CD14-positive monocyte (primary cell): Measurements from ENCODE around the gene GIPR. TPM values are rescaled to one million over a fixed set of nuclear protein-coding genes. Genes with fewer than 3 reads are reported as not detected.

Experiments used
- DNase-seq, 3 donors: peaks; one replicate each; pipeline ENCODE4 v3.0.0-alpha.2; 2011 to 2022
- H2AFZ ChIP-seq: 2 replicates; pipeline ENCODE4 v1.6.0; 2012; ENCODE audit warnings: mild to moderate bottlenecking, low read depth, low read length, inconsistent platforms; ENCODE audit not compliant: insufficient read depth, poor library complexity, severe bottlenecking
- H3K27ac ChIP-seq, 2 donors: 1 replicate in 1 of 2; 2 replicates in 1 of 2; pipeline ENCODE4 v1.5.1; 2012 to 2013; ENCODE audit warnings: low read length in 2 of 2, control low read depth in 1 of 2, inconsistent platforms in 1 of 2, low read depth in 1 of 2, mild to moderate bottlenecking in 1 of 2
- H3K27me3 ChIP-seq, 2 donors: one replicate each; pipeline versions ENCODE4 v1.6.0 to v1.6.1; 2011 to 2013; ENCODE audit warnings: low read length in 2 of 2; ENCODE audit not compliant: control insufficient read depth in 2 of 2, insufficient read depth in 2 of 2
- H3K36me3 ChIP-seq, 2 donors: replicated peaks in 1 of 2; 1 replicate in 1 of 2; 2 replicates in 1 of 2; pipeline versions ENCODE4 v1.5.1 to v1.6.1; 2012 to 2013; ENCODE audit warnings: low read length in 2 of 2, control low read depth in 1 of 2, inconsistent platforms in 1 of 2, mild to moderate bottlenecking in 1 of 2; ENCODE audit not compliant: insufficient read depth in 2 of 2, control insufficient read depth in 1 of 2
- H3K4me1 ChIP-seq, 2 donors: 1 replicate in 1 of 2; 2 replicates in 1 of 2; pipeline versions ENCODE4 v1.5.1 to v1.6.1; 2012 to 2013; ENCODE audit warnings: low read length in 2 of 2, control low read depth in 1 of 2, inconsistent platforms in 1 of 2, mild to moderate bottlenecking in 1 of 2, moderate library complexity in 1 of 2; ENCODE audit not compliant: insufficient read depth in 2 of 2, control insufficient read depth in 1 of 2
- H3K4me2 ChIP-seq: replicated peaks from 2 replicates; pipeline ENCODE3; 2012; ENCODE audit warnings: low read length, moderate library complexity, mild to moderate bottlenecking; ENCODE audit not compliant: poor library complexity, severe bottlenecking; ENCODE audit errors: extremely low read depth
- H3K4me3 ChIP-seq, 3 experiments: fragments of 200-600 bp in 1 of 3; sonication (generic) in 1 of 3; replicated peaks in 1 of 3; 1 replicate in 2 of 3; 2 replicates in 1 of 3; pipeline ENCODE4 v1.5.1; 2011 to 2013; ENCODE audit warnings: low read length in 3 of 3, mild to moderate bottlenecking in 3 of 3, control low read depth in 2 of 3, low read depth in 2 of 3, inconsistent platforms in 1 of 3, moderate library complexity in 1 of 3
- H3K79me2 ChIP-seq: 2 replicates; pipeline ENCODE4 v1.6.0; 2012; ENCODE audit warnings: mild to moderate bottlenecking, control low read depth, inconsistent platforms, low read length, moderate library complexity; ENCODE audit not compliant: insufficient read depth
- H3K9ac ChIP-seq: 2 replicates; pipeline ENCODE4 v1.6.0; 2017; ENCODE audit warnings: low read length, mild to moderate bottlenecking; ENCODE audit not compliant: insufficient read depth, poor library complexity, severe bottlenecking
- H3K9me3 ChIP-seq, 2 donors: replicated peaks in 1 of 2; 1 replicate in 1 of 2; 2 replicates in 1 of 2; pipeline versions ENCODE4 v1.5.1 to v1.6.1; 2012 to 2013; ENCODE audit warnings: low read length in 2 of 2, control low read depth in 1 of 2; ENCODE audit not compliant: control insufficient read depth in 1 of 2, insufficient read depth in 1 of 2
- H4K20me1 ChIP-seq: 2 replicates; pipeline ENCODE4 v1.6.0; 2012; ENCODE audit warnings: mild to moderate bottlenecking, low read length, control low read depth, moderate library complexity; ENCODE audit not compliant: insufficient read depth
- H3K27ac Mint-ChIP-seq, 7 donors: one replicate each; pipeline ENCODE4 v1.8.0; 2020; ENCODE audit warnings: mild to moderate bottlenecking in 7 of 7, mixed read lengths in 7 of 7, moderate library complexity in 6 of 7, inconsistent platforms in 2 of 7
- H3K27me3 Mint-ChIP-seq, 3 donors: one replicate each; pipeline ENCODE4 v1.8.0; 2021 to 2022; ENCODE audit warnings: low read depth in 3 of 3, mild to moderate bottlenecking in 3 of 3, mixed read lengths in 3 of 3, moderate library complexity in 3 of 3, inconsistent platforms in 1 of 3
- H3K36me3 Mint-ChIP-seq, 2 donors: one replicate each; pipeline ENCODE4 v1.8.0; 2020; ENCODE audit warnings: mixed read lengths in 2 of 2, inconsistent platforms in 1 of 2, mild to moderate bottlenecking in 1 of 2
- H3K4me1 Mint-ChIP-seq: one replicate; pipeline ENCODE4 v1.8.0; 2020; ENCODE audit warnings: mild to moderate bottlenecking, mixed read lengths
- H3K4me3 Mint-ChIP-seq, 2 donors: one replicate each; pipeline ENCODE4 v1.8.0; 2020; ENCODE audit warnings: mild to moderate bottlenecking in 2 of 2, mixed read lengths in 2 of 2, moderate library complexity in 1 of 2
- H3K9me3 Mint-ChIP-seq, 7 donors: one replicate each; pipeline ENCODE4 v1.8.0; 2020 to 2022; ENCODE audit warnings: mixed read lengths in 7 of 7, mild to moderate bottlenecking in 6 of 7, moderate library complexity in 6 of 7, inconsistent platforms in 2 of 7
- WGBS: methylation state at CpG from one replicate; pipeline ENCODE4 v1.1.5; 2013; ENCODE audit warnings: missing lambda C conversion rate; ENCODE audit not compliant: insufficient coverage; 5-methylcytosine and 5-hydroxymethylcytosine counted together
- intact Hi-C, 2 donors: fragments of 100-400 bp; cut with micrococcal nuclease; formaldehyde crosslinking; loops; one replicate each; pipeline versions ENCODE4 v1.15.0 to v1.15.1; 2023
- polyA plus RNA-seq, 3 donors: library from polyadenylated mRNA; depleted of rRNA in 1 of 3; unstranded in 2 of 3; stranded (reverse) in 1 of 3; fragments of 300-500 nt in 2 of 3; fragments of >200 nt in 1 of 3; fragmentation: Illumina TruSeq in 2 of 3; gene quantifications; 1 replicate in 2 of 3; 2 replicates in 1 of 3; pipeline ENCODE4 v1.2.3, GENCODE V29; 2012 to 2021
- TF ChIP-seq, protein P1 (sequence below): fragments of 200-600 bp; IDR thresholded peaks from one replicate; pipeline ENCODE4 v1.8.0; 2022; ENCODE audit warnings: antibody characterized with exemption, mild to moderate bottlenecking

Gene GIPR
- polyA plus RNA-seq, 3 donors, result not detected

DNA sequence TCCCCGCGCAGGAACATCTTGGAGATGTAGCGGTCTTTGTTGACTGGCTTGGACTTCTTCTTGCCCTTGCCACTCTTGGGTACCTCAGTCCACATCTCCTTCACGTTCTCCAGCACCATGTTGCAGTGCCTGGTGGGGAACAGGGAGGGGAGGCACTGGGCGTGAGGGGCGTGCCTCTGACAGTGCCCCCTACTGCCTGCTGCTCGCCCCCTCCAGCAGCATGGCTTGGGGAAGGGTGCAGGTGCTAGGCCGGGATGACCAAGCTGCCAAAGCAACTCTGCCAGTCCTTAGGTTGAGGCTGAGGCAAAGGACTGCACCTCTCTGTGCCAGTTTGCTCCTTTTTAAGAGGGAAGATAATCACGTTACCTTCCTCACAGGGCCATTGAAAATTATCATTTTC lies 19.6 kb downstream of the GIPR start:
- intact Hi-C loops, result loop anchor here in 1 of 2 donors (10.0 kb wide), 1 partner anchor 193 kb away; the partner anchor contains the start of genes PPM1N and RTN2
- Mint-ChIP-seq H3K27me3 (peaks cover 0 to 4% (median 4%) of the 10 kb centered on the region in 3 donors), H3K27ac (no peak overlapping the region), H3K36me3 (peaks cover 57 to 61% of the 10 kb centered on the region in 2 donors), H3K4me1 (peaks cover 15% of the 10 kb centered on the region), H3K9me3 (peaks cover 0 to 1% (median 0%) of the 10 kb centered on the region in 7 donors), H3K4me3 (no peak overlapping the region)
- TF ChIP-seq, protein P1, sequence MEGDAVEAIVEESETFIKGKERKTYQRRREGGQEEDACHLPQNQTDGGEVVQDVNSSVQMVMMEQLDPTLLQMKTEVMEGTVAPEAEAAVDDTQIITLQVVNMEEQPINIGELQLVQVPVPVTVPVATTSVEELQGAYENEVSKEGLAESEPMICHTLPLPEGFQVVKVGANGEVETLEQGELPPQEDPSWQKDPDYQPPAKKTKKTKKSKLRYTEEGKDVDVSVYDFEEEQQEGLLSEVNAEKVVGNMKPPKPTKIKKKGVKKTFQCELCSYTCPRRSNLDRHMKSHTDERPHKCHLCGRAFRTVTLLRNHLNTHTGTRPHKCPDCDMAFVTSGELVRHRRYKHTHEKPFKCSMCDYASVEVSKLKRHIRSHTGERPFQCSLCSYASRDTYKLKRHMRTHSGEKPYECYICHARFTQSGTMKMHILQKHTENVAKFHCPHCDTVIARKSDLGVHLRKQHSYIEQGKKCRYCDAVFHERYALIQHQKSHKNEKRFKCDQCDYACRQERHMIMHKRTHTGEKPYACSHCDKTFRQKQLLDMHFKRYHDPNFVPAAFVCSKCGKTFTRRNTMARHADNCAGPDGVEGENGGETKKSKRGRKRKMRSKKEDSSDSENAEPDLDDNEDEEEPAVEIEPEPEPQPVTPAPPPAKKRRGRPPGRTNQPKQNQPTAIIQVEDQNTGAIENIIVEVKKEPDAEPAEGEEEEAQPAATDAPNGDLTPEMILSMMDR, result no peak
- Histone ChIP-seq H3K9ac (no peak overlapping the region), H4K20me1 (no peaks in the 10 kb centered on the region), H3K4me1 (peaks cover 9 to 10% of the 10 kb centered on the region in 2 donors), H3K27me3 (no peaks in the 10 kb centered on the region), H3K27ac (no peak overlapping the region), H3K79me2 (peaks cover 14% of the 10 kb centered on the region), H3K4me3 (no peak overlapping the region), H3K4me2 (no peak overlapping the region), H3K9me3 (no peaks in the 10 kb centered on the region), H2AFZ (no peak overlapping the region), H3K36me3 (peaks cover 26 to 48% of the 10 kb centered on the region in 2 donors)
- no peak for DNase-seq
- 95% methylated on average over 5 of the region's 9 CpGs for WGBS

DNA sequence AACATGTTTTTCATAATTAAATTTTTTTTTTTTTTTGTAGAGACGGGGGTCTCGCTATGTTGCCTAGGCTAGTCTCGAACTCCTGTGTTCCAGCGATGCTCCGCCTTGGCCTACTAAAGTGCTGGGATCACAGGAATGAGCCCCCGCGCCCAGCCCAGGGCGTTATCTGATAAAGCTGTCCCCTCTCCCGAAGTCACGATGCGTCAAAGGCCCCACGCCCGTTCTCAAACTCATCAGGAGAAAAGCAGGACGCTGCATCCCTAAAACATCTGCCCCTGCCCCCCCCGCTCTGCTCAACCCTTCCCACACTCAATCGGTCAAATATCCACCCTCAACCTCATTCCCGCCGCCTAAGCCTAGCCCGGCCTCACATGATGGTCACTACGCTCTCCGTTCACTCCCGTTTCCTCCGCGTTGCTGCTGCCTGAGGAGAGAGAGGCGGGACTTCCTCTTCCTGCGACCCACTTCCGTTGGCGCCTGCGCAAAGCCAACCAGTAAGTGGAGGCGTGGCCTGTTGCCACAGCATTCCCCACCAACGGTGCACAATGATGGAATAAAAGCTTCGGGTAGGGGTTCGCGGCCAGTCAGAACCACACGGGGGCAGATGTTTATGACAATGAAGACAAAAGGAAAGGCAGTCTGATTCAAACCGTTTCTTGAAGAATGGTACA lies 23.6 kb downstream of the GIPR start, which contains the start of gene SNRPD2:
Gene SNRPD2 (minus strand): TSS at position 438 of the 671 bp plus-strand sequence. CDS start 65 bp downstream, at position 373.
- WGBS, result under 1% methylated on average over 32 of the region's 36 CpGs
- H3K36me3 ChIP-seq, result peaks cover 27 to 35% of the 10 kb centered on the region in 2 donors
- TF ChIP-seq, protein P1, result no peak
- H3K4me3 Mint-ChIP-seq, result peak within 1 kb of the TSS; percentile 93 to 98
- no peaks in the 10 kb centered on the region for H3K9me3 ChIP-seq
- H3K4me1 Mint-ChIP-seq, result peaks cover 23% of the 10 kb centered on the region
- H3K36me3 Mint-ChIP-seq, result peaks cover 38 to 48% of the 10 kb centered on the region in 2 donors
- peak within 1 kb of the TSS; percentile 97 to 100 (median 100) for H3K27ac Mint-ChIP-seq
- peak within 1 kb of the TSS; percentile 98 for H3K9ac ChIP-seq
- no peaks in the 10 kb centered on the region for H4K20me1 ChIP-seq
- H3K27me3 Mint-ChIP-seq, result peaks cover 0 to 6% (median 0%) of the 10 kb centered on the region in 3 donors
- H3K9me3 Mint-ChIP-seq, result peaks cover 0 to 3% (median 0%) of the 10 kb centered on the region in 7 donors
- no peaks in the 10 kb centered on the region for H3K27me3 ChIP-seq
- peaks cover 19% of the 10 kb centered on the region for H3K79me2 ChIP-seq
- peak within 1 kb of the TSS; percentile 95 for H3K4me2 ChIP-seq
- H3K4me3 ChIP-seq, result peak within 1 kb of the TSS; percentile 52 to 90 (median 79)
- intact Hi-C loops, result loop anchor here in 1 of 2 donors (2.0 kb wide), 2 partner anchors 39 to 49 kb away; partner anchors contain the start of gene FBXO46
- H2AFZ ChIP-seq, result peak within 1 kb of the TSS; percentile 79
- peak within 1 kb of the TSS; percentile 87 to 97 for H3K27ac ChIP-seq
- peak; percentile 94 to 95 (median 94) for DNase-seq
- H3K4me1 ChIP-seq, result peaks cover 18 to 23% of the 10 kb centered on the region in 2 donors
